NCI-H2107 (cell line): Measurements from ENCODE around the gene FIGLA.
A peak's percentile ranks its signal among the peaks of the same experiment; 100 is the strongest.
"Not testable (repeated sequence)": the region's sequence is repeated elsewhere in the genome, so short reads cannot be mapped to it uniquely, and the experiment has no call there.

Source experiments
- DNase-seq: peaks from one replicate; lab custom pipeline; 2025; lab: John Stamatoyannopoulos, UW

FIGLA gene

GRCh38 chr2:70808983-70809958 is 18.8 kb upstream of the FIGLA start:
- no peak for DNase-seq

DNA sequence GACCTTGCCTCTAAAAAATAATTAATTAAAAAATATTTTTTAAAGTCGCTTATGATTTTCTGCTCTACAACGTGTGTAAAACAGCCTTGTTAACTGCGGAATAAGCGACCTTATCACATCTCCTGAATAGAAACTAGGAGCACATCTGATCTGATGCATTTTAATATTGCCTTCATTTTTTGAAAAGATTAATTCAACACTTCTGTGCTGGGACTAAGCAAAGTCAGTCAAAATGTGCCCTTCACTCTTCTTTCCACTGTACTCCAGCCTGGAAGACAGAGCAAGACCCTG is 17.3 kb upstream of the FIGLA start:
- no peak for DNase-seq

DNA sequence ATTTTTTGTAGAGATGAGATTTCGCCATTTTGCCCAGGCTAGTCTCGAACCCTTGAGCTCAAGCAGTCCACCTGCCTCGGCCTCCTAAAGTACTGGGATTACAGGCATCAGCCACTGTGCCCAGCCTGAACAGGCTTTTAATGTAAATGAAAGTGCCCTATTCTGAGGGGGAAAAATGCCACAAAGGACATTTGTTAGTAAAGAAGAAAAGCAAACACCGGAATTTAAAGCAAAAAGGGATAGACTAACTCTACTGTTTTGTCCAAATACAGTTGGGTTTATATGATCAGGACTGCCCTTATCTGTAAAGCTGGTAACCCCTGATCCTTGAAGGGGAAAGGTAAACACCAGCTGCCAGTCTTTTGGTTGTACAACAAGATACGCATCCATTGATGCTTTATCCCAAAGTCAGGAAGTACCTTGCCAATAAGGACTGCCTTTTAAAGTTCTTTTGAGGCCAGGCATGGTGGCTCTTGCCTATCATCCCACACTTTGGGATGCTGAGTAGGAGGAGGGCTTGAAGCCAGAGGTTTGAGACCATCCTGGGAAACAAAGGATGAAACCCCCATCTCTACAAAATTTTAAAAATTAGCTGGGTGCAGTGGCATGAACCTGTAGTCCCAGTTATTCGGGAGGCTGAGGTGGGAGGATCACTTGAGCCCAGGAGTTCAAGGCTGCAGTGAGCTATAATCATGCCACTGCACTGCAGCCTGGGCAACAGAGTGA is 16.8 kb upstream of the FIGLA start:
- DNase-seq, result no peak

DNA sequence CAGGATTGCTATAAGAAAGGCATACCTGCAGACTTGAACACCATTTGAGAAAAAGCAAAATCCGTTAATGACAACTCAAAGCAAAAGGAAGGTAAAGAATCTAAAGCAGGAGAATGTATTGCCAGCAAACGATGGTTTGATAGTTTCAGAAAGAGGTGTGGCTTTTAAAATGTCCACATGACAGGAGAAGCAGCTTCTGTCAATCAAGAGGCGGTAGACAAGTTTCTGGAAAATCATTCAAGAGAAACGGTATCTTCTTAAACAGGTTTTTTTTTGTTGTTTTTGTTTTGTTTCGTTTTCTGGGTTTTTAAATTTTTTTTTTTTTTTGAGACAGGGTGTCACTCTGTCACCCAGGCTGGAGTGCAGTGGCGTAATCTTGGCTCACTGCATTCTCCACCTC is 16.2 kb upstream of the FIGLA start:
- DNase-seq, result no peak

- DNase-seq, result peak; percentile 21
These were observed 15.6 kb upstream of the FIGLA start for GRCh38 chr2:70806013-70806412.

GRCh38 chr2:70801607-70802263 is 11.3 kb upstream of the FIGLA start:
- no peak for DNase-seq

GRCh38 chr2:70799706-70800105 is 9.3 kb upstream of the FIGLA start:
- no peak for DNase-seq

DNA sequence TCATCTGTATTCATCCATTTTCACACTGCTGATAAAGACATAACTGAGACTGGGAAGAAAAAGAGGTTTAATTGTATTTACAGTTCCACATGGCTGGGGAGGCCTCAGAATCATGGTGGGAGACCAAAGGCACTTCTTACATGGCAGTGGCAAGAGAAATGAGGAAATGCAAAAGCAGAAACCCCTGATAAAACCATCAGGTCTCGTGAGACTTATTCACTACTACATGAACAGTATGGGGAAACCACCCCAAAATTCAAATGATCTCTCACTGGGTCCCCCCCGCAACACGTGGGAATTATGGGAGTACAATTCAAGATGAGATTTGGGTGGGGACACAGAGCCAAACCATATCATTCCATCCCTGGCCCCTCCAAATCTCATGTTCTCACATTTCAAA is 7.6 kb upstream of the FIGLA start:
- not testable (repeated sequence) for DNase-seq

DNA sequence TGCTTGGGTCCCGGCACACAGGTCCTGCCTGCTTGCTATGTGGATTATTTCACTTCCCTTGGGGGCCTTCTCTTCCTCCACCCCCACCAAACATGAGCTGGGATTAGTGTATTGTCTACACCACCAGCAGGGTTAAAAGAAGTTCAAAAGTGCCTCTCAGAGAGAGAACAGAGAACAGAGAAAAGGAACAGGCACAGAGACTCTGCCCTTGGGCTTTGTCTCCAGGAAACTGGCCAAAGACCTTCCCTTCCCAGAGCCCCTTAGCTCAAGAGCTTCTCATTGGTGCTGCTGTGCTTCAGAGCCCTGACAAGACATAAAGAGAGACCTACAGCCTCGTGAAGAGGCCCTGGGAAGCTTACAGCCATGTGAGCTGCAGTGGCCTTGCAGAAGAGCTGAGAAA is 7.1 kb upstream of the FIGLA start:
- no peak for DNase-seq

GRCh38 chr2:70796262-70796661 is 5.8 kb upstream of the FIGLA start:
- no peak for DNase-seq

- DNase-seq, result no peak
These were observed 4.9 kb upstream of the FIGLA start for GRCh38 chr2:70795164-70795995.

DNA sequence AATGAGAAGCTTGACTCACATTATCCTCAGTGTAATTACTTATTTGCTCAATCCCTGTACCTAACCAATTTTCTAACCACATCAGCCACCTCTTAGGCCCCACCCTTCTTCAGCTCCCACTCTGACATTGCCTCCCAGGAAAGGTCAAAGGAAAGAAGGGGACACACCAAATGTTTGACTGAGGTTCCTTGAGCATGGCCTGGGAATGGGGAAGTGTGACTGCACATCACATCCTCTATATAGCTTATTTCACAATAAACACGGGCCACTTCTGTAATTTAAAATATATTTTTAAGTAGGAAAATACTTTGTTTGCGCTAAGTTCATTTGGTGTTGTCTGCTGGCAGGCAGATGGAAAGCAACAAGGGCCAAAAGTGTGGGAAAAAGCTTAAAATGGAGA is 3.0 kb upstream of the FIGLA start:
- DNase-seq, result no peak

GRCh38 chr2:70789304-70790135 is 923 bp downstream of the FIGLA start:
- DNase-seq, result peak; percentile 68

DNA sequence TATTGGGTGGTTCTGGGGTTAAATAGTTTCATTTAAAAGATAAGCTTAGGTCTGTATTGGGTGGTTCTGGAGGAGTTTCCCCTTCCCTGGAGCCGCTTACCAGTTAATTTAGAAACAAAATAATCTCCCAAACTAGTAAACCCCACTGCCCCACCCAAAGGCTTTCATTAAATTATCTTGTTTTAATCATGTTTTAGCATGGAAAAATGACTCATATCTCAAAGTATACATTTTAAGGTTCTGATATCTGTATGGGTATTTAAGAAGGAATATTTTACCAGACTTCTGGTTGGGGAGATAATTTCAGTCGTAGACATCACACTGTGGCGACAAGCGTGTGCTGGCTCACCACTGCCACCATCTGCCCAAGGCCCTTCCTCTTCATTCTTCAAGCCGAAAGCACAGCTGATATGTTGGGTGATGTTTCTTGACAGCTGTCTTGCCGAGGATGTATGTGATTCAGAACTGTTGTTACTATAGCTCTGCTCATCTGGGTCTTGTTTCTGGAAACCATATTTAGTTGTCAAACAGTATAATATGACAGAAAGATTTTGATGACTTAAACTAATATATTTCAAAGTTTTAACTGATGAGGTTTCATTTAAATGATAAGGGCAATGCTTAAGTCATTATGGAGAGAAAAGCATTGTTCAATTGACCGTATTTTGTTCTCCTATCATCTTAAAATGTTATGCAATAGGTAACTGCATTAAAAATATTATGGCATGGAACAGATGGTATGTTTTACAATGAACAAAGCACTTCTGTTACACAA is 5.1 kb downstream of the FIGLA start:
- DNase-seq, result no peak

GRCh38 chr2:70784320-70784719 is 6.1 kb downstream of the FIGLA start:
- DNase-seq, result no peak

DNA sequence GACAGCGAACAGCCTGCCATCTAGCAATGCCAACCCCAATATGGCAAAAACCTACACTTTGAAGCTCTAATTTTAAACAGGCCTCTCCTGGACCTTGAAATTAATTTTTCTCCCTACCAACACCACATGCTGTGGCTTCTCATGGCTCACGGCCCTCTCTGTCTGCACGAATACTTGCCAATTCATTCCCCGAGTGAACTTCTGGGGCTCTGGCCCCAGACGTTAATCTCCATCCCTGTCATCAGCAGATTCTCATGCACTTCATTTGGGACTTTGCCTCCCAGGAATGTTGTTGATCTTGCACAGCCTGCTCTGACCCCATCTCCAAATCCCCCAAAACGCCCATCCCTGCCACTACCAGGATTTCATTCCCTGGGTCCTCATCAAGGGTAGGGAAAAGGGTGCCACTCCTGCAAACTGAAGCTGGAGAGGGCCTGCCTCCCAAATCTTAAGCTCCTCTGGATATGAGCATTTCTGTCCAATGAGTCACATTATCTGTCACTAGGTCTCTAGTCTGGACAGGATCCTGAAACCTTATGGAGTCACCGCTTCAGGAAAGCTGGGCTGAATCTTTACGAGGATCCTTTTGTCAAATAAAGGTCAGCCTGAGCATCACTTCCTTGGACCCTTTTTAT is 10.4 kb downstream of the FIGLA start:
- no peak for DNase-seq

GRCh38 chr2:70779491-70779890 is 11.0 kb downstream of the FIGLA start:
- DNase-seq, result no peak

GRCh38 chr2:70778676-70779075 is 11.8 kb downstream of the FIGLA start:
- DNase-seq, result no peak

GRCh38 chr2:70777450-70777849 is 13.0 kb downstream of the FIGLA start:
- no peak for DNase-seq

DNA sequence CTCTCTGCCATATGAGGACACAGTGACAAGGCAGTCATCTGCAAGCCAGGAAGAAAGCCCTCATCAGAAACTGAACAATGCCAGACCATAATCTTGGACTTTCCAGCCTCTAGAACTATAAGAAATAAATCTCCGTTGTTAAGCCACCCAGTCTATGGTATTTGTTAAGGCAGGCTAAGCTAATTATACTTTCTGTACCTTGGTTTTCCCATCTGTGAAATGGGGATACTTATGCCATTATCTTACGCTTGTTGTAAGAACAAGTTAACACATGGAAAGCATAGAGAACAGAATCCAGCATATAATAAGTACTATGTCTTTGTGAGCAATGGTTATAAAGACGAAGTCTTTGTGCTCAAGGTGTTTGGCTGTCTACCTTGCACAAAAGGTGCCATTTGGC is 14.2 kb downstream of the FIGLA start:
- no peak for DNase-seq
